Activated T-helper 17 cell treated with anti-CD3 and anti-CD28 coated beads, Interleukin-2, amount 50 U/mL, for 72 hours (primary cell): ENCODE measurements around the gene GCH1. TPM values are rescaled to one million over a fixed set of nuclear protein-coding genes. Genes with fewer than 3 reads are reported as not detected.

ENCODE experiments used
- ATAC-seq: fragments of 150-1000 bp; cut with Tn5 transposase; replicated peaks from 2 replicates; pipeline ENCODE4 v1.10.0; 2021; ENCODE audit warnings: mild to moderate bottlenecking, moderate library complexity
- H3K27ac Mint-ChIP-seq: one replicate; pipeline ENCODE4 v1.8.0; 2022; ENCODE audit warnings: mixed read lengths
- H3K27me3 Mint-ChIP-seq: one replicate; pipeline ENCODE4 v1.8.0; 2022; ENCODE audit warnings: mixed read lengths
- H3K36me3 Mint-ChIP-seq: one replicate; pipeline ENCODE4 v1.8.0; 2022; ENCODE audit warnings: low read depth, mild to moderate bottlenecking, mixed read lengths
- H3K4me1 Mint-ChIP-seq: one replicate; pipeline ENCODE4 v1.8.0; 2022; ENCODE audit warnings: mixed read lengths
- H3K4me3 Mint-ChIP-seq: one replicate; pipeline ENCODE4 v1.8.0; 2022; ENCODE audit warnings: mild to moderate bottlenecking, mixed read lengths
- H3K9me3 Mint-ChIP-seq: one replicate; pipeline ENCODE4 v1.8.0; 2022; ENCODE audit warnings: mixed read lengths
- total RNA-seq, 2 donors: library from RNA; stranded (reverse); gene quantifications; one replicate each; pipeline ENCODE4 v1.2.3, GENCODE V29; 2022

GCH1 gene
- total RNA-seq, 2 donors from 2014 or later: 23.7 to 36.3 TPM

- Mint-ChIP-seq H3K4me1 (no peaks in the 10 kb centered on the region), H3K36me3 (peaks cover 14% of the 10 kb centered on the region), H3K27me3 (no peaks in the 10 kb centered on the region), H3K4me3 (no peak overlapping the region), H3K27ac (no peak overlapping the region), H3K9me3 (no peaks in the 10 kb centered on the region)
- ATAC-seq: no peak
Observed at GRCh38 chr14:54834727-54835126, 67.9 kb downstream of the GCH1 start.

GRCh38 chr14:54834081-54834480, 68.5 kb downstream of the GCH1 start:
- H3K36me3 Mint-ChIP-seq: peaks cover 7% of the 10 kb centered on the region
- ATAC-seq: no peak
- H3K27me3 Mint-ChIP-seq: no peaks in the 10 kb centered on the region
- no peaks in the 10 kb centered on the region for H3K4me1 Mint-ChIP-seq
- H3K9me3 Mint-ChIP-seq: no peaks in the 10 kb centered on the region
- no peak overlapping the region for H3K4me3 Mint-ChIP-seq
- H3K27ac Mint-ChIP-seq: no peak overlapping the region

- H3K9me3 Mint-ChIP-seq: peaks cover 10% of the 10 kb centered on the region
- no peaks in the 10 kb centered on the region for H3K4me1 Mint-ChIP-seq
- H3K27me3 Mint-ChIP-seq: no peaks in the 10 kb centered on the region
- no peak for ATAC-seq
- H3K4me3 Mint-ChIP-seq: no peak overlapping the region
- H3K36me3 Mint-ChIP-seq: no peaks in the 10 kb centered on the region
- H3K27ac Mint-ChIP-seq: no peak overlapping the region
Observed at GRCh38 chr14:54830650-54831049, 72.0 kb downstream of the GCH1 start.

- Mint-ChIP-seq H3K27ac (no peak overlapping the region), H3K4me1 (no peaks in the 10 kb centered on the region), H3K27me3 (no peaks in the 10 kb centered on the region), H3K9me3 (peaks cover 10% of the 10 kb centered on the region), H3K4me3 (no peak overlapping the region), H3K36me3 (no peaks in the 10 kb centered on the region)
- no peak for ATAC-seq
Observed at GRCh38 chr14:54829486-54830224, 73.0 kb downstream of the GCH1 start.

- Mint-ChIP-seq H3K27me3 (no peaks in the 10 kb centered on the region), H3K4me1 (no peaks in the 10 kb centered on the region), H3K9me3 (peaks cover 16% of the 10 kb centered on the region), H3K4me3 (no peak overlapping the region), H3K36me3 (no peaks in the 10 kb centered on the region), H3K27ac (no peak overlapping the region)
- ATAC-seq: no peak
Observed at GRCh38 chr14:54828037-54828436, 74.6 kb downstream of the GCH1 start.

DNA sequence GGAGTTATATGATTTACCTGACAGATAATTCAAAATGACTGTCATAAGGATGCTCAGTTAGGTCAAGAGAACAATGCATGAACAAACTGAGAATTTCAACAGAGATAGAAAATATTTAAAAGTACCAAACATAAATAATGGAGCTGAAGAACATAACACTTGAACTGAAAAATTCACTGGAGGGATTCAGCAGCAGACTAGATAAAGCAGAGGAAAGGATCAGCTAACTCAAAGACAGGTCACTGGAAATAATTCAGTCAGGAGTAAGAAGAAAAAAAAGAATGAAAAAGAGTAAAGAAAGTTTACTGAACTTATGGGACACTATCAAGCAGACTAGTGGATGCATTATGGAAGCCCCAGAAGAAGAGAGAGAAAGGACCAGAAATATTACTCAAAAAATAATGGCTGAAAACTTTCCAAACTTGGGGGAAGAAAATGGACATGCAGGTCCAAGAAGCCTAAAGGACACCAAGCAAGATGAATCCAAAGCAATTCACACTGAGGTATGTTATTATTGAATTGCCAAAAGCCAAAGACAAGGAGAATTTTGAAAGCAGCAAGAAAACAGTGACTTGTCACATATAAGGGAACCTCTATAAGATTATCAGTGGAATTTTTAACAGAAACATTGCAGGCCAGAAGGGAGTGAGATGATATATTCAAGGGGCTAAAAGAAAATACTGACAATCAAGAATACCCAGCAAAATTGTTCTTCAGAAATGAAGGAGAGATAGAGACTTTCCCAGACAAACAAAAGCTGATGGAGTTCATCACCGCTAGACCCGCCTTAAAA, 78.7 kb downstream of the GCH1 start:
- Mint-ChIP-seq H3K4me1 (no peaks in the 10 kb centered on the region), H3K9me3 (peaks cover 16% of the 10 kb centered on the region), H3K36me3 (no peaks in the 10 kb centered on the region), H3K27ac (no peak overlapping the region), H3K27me3 (peaks cover 14% of the 10 kb centered on the region), H3K4me3 (no peak overlapping the region)
- ATAC-seq: no peak

GRCh38 chr14:54822685-54823084, 79.9 kb downstream of the GCH1 start:
- no peak overlapping the region for H3K4me3 Mint-ChIP-seq
- H3K36me3 Mint-ChIP-seq: no peaks in the 10 kb centered on the region
- no peaks in the 10 kb centered on the region for H3K4me1 Mint-ChIP-seq
- no peak overlapping the region for H3K27ac Mint-ChIP-seq
- H3K27me3 Mint-ChIP-seq: peaks cover 14% of the 10 kb centered on the region
- ATAC-seq: no peak
- H3K9me3 Mint-ChIP-seq: peaks cover 16% of the 10 kb centered on the region

GRCh38 chr14:54818201-54819133, 84.2 kb downstream of the GCH1 start:
- ATAC-seq: no peak
- Mint-ChIP-seq H3K27ac (no peak overlapping the region), H3K9me3 (no peaks in the 10 kb centered on the region), H3K36me3 (no peaks in the 10 kb centered on the region), H3K4me3 (no peak overlapping the region), H3K27me3 (peaks cover 14% of the 10 kb centered on the region), H3K4me1 (no peaks in the 10 kb centered on the region)

DNA sequence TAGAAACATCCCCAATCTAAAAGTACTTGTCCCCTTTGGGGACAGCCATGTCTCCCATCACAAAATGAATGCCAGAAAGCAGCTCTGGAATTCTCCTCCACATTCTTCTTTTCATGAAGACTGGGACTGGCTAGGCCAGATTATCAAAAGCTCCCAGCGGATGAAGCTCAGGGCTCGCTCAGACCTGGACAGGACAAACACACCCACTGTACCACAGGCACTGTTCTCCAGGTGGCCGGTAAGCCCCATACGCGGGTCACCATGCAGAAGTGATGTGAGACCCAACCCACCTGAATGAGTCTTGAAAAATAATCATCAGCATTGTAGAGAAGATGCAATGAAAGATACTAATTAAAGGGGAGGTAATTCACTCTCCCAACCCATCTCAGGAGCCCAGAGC, 85.1 kb downstream of the GCH1 start:
- Mint-ChIP-seq H3K9me3 (no peaks in the 10 kb centered on the region), H3K4me1 (no peaks in the 10 kb centered on the region), H3K36me3 (no peaks in the 10 kb centered on the region)

DNA sequence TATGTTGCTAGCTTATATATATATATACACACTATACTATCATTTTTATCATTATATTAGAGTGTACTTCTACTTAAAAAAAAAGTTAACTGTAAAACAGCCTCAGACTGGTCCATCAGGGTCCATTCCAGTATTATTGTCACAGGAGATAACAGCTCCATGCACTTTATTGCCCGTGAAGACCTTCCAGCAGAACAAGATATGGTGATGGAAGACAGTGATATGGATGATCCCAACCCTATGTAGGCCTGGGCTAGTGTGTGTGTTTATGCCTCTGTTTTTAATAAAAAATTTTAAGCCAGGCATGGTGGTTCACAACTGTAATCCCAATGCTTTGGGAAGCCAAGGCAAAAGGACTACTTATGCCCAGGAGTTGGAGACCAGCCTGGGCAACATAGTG, 86.2 kb downstream of the GCH1 start:
- no peak for ATAC-seq
- no peaks in the 10 kb centered on the region for H3K4me1 Mint-ChIP-seq
- H3K9me3 Mint-ChIP-seq: no peaks in the 10 kb centered on the region
- H3K36me3 Mint-ChIP-seq: no peaks in the 10 kb centered on the region
- H3K4me3 Mint-ChIP-seq: no peak overlapping the region
- H3K27me3 Mint-ChIP-seq: peaks cover 14% of the 10 kb centered on the region
- no peak overlapping the region for H3K27ac Mint-ChIP-seq

More for the DNA sequence above, 85.1 kb downstream of the GCH1 start:
- Mint-ChIP-seq H3K4me3 (no peak overlapping the region), H3K27ac (no peak overlapping the region), H3K27me3 (peaks cover 14% of the 10 kb centered on the region)
- no peak for ATAC-seq

- no peaks in the 10 kb centered on the region for H3K9me3 Mint-ChIP-seq
- H3K27ac Mint-ChIP-seq: no peak overlapping the region
- no peaks in the 10 kb centered on the region for H3K36me3 Mint-ChIP-seq
- H3K27me3 Mint-ChIP-seq: peaks cover 11% of the 10 kb centered on the region
- no peak for ATAC-seq
- no peak overlapping the region for H3K4me3 Mint-ChIP-seq
- H3K4me1 Mint-ChIP-seq: no peaks in the 10 kb centered on the region
Observed at GRCh38 chr14:54815515-54815914, 87.1 kb downstream of the GCH1 start.

DNA sequence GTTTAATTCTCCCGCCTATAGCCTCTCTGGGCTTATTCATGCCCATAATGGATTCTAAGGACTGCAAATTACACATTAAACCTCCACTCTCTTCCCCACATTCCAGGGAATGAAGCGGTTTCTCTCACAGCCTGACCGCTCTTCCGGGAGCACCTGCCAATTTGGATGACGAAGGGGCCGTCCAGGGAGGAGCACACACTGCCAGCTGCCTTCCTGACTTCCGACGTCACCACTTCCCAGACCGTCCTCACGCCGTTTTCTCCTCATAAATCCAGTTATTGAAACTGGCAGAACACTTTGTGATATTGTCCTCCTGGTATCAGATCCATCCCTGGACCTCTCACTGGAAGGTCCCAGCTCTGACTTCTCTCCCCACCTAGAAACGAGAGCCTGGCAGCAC, 87.6 kb downstream of the GCH1 start:
- Mint-ChIP-seq H3K4me3 (no peak overlapping the region), H3K4me1 (no peaks in the 10 kb centered on the region), H3K27me3 (peaks cover 7% of the 10 kb centered on the region), H3K36me3 (no peaks in the 10 kb centered on the region), H3K27ac (no peak overlapping the region), H3K9me3 (no peaks in the 10 kb centered on the region)
- ATAC-seq: no peak

DNA sequence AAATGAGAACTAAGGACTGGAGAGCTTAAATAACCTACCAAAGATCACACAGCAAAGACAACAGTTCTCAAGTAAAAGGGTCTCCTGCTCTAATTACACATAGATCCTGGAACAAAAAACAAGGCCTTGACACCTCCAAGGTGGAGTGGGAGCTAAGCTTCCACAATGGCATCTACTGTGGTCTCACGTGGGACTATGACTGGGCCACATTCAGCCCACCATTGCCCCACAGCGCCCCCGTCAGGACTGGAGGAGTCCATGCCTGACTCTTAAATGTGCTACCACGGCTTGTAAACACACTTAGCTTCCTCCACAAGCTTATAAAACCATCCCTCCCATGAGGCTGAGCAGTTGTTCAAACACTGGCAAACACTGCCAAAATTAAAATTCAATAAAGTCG, 88.5 kb downstream of the GCH1 start:
- no peaks in the 10 kb centered on the region for H3K27me3 Mint-ChIP-seq
- no peak overlapping the region for H3K27ac Mint-ChIP-seq
- no peaks in the 10 kb centered on the region for H3K4me1 Mint-ChIP-seq
- H3K9me3 Mint-ChIP-seq: no peaks in the 10 kb centered on the region
- ATAC-seq: peak; percentile 37
- H3K36me3 Mint-ChIP-seq: no peaks in the 10 kb centered on the region
- H3K4me3 Mint-ChIP-seq: no peak overlapping the region

DNA sequence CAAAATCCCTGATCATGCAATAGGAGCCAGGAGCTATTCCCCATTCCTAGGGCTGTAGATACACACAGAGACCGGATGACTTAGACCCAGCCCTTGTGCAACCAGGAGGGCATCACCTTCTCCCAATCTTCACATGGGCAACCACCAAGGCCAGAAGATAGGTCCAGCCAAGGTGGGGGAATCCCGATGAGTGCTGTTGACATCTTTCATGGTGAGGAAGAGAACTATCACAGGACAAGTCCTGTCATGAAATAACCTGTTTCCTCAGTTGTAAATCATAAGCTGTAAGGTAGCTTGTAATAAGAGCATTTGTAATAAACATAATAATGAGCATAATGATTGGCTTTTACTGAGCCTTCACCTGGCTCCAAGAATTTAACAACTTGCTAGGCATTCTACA, 89.5 kb downstream of the GCH1 start:
- Mint-ChIP-seq H3K4me1 (no peaks in the 10 kb centered on the region), H3K27ac (no peak overlapping the region)

More for the DNA sequence above, 89.5 kb downstream of the GCH1 start:
- H3K9me3 Mint-ChIP-seq: no peaks in the 10 kb centered on the region
- no peak for ATAC-seq
- H3K27me3 Mint-ChIP-seq: no peaks in the 10 kb centered on the region
- no peak overlapping the region for H3K4me3 Mint-ChIP-seq
- no peaks in the 10 kb centered on the region for H3K36me3 Mint-ChIP-seq
